Measurements from ENCODE around the gene ATG14. TPM values are rescaled to one million over a fixed set of nuclear protein-coding genes. Genes with fewer than 3 reads are reported as not detected.

ATG14 gene
- total RNA-seq, 1 donor from 2014 or later, result 20.4 TPM

GRCh38 chr14:55327179-55327578 is 84.5 kb downstream of the ATG14 start:
- DNase-seq (ENCODE audit: low spot score in 2 of 2) (no peak), FAIRE-seq (no peak)

- DNase-seq (ENCODE audit: low spot score in 2 of 2) (no peak), FAIRE-seq (no peak)
Measured at GRCh38 chr14:55324812-55325211, 86.8 kb downstream of the ATG14 start.

GRCh38 chr14:55323910-55324309 is 87.7 kb downstream of the ATG14 start:
- FAIRE-seq, result no peak
- DNase-seq (ENCODE audit: low spot score in 2 of 2), result no peak

GRCh38 chr14:55318694-55319093 is 92.9 kb downstream of the ATG14 start:
- FAIRE-seq, result no peak

GRCh38 chr14:55317542-55318306 is 93.9 kb downstream of the ATG14 start:
- DNase-seq (ENCODE audit: low spot score in 2 of 2) (no peak), FAIRE-seq (no peak)

More at GRCh38 chr14:55318694-55319093, 92.9 kb downstream of the ATG14 start:
- no peak for DNase-seq (ENCODE audit: low spot score in 2 of 2)

- no peak for DNase-seq (ENCODE audit: low spot score in 2 of 2)
- FAIRE-seq, result no peak
Measured at GRCh38 chr14:55316564-55316963, 95.1 kb downstream of the ATG14 start.

Small RNAs within 50 kb of the gene (small RNA-seq; reads per million reads assigned to genes)
- gene AL356801.1, result not detected

Other genes with a start within 250 kb of the ATG14 start
- 4.9 TPM for gene DLGAP5, start 220.2 kb downstream of the ATG14 start, total RNA-seq
- 45.7 TPM for gene FBXO34, start 140.4 kb downstream of the ATG14 start, total RNA-seq
- gene TBPL2, start 28.8 kb upstream of the ATG14 start, total RNA-seq, result not detected
- 76.2 TPM for gene KTN1, start 168.4 kb upstream of the ATG14 start, total RNA-seq